ENCODE results near the gene STRIT1.

DNA sequence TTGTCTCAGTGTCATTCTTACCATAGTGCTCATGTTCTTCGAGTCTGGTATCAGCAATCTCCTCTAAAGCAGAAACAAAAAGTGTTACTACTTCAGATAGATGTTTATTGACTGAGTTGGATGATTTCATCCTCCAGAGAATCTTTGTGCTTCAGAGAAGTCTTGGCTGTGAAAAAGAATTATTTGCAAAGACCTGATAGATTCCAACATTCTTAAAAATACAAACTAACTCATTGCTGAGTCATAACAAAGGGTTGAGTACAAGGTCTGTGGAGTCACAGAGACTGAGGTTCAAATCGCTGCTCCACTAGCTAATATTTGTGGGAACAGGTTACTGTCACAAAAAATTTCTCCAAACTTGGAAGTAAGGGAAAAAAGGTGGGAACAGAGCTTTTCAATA is 9.0 kb upstream of the STRIT1 start:
- TF ChIP-seq, protein P1, sequence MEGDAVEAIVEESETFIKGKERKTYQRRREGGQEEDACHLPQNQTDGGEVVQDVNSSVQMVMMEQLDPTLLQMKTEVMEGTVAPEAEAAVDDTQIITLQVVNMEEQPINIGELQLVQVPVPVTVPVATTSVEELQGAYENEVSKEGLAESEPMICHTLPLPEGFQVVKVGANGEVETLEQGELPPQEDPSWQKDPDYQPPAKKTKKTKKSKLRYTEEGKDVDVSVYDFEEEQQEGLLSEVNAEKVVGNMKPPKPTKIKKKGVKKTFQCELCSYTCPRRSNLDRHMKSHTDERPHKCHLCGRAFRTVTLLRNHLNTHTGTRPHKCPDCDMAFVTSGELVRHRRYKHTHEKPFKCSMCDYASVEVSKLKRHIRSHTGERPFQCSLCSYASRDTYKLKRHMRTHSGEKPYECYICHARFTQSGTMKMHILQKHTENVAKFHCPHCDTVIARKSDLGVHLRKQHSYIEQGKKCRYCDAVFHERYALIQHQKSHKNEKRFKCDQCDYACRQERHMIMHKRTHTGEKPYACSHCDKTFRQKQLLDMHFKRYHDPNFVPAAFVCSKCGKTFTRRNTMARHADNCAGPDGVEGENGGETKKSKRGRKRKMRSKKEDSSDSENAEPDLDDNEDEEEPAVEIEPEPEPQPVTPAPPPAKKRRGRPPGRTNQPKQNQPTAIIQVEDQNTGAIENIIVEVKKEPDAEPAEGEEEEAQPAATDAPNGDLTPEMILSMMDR (IDR thresholded peaks at IDR 0.05), result no peak
- TF ChIP-seq POLR2A (IDR thresholded peaks at IDR 0.05), result no peak

All from ovary (tissue), 3 donors.